Chondrocyte (in vitro differentiated cells): ENCODE results near the gene PLXND1. TPM values are rescaled to one million over a fixed set of nuclear protein-coding genes. Genes with fewer than 3 reads are reported as not detected.
A peak's percentile ranks its signal among the peaks of the same experiment; 100 is the strongest.

Source experiments
- DNase-seq: peaks from one replicate; pipeline ENCODE4 v3.0.0; 2021; ENCODE audit warnings: mixed read lengths, low spot score
- H3K27ac Mint-ChIP-seq: one replicate; pipeline ENCODE4 v1.8.0; 2021; ENCODE audit warnings: mild to moderate bottlenecking, moderate library complexity, mixed read lengths; ENCODE audit not compliant: unreplicated experiment
- H3K27me3 Mint-ChIP-seq: 2 replicates; pipeline ENCODE4 v1.8.0; 2021; ENCODE audit warnings: low read depth, mixed read lengths
- H3K36me3 Mint-ChIP-seq: 2 replicates; pipeline ENCODE4 v1.8.0; 2021; ENCODE audit warnings: low read depth, mixed read lengths
- H3K4me1 Mint-ChIP-seq: 2 replicates; pipeline ENCODE4 v1.8.0; 2021; ENCODE audit warnings: low read depth, mild to moderate bottlenecking, mixed read lengths
- H3K4me3 Mint-ChIP-seq: one replicate; pipeline ENCODE4 v1.8.0; 2021; ENCODE audit warnings: mild to moderate bottlenecking, moderate library complexity, mixed read lengths; ENCODE audit not compliant: unreplicated experiment
- H3K9me3 Mint-ChIP-seq: 2 replicates; pipeline ENCODE4 v1.8.0; 2021; ENCODE audit warnings: low read depth, mixed read lengths
- CTCF ChIP-seq: fragments of 200-600 bp; sonication (generic); IDR thresholded peaks from 2 replicates; pipeline ENCODE4 v1.5.0; 2021; ENCODE audit warnings: antibody characterized with exemption, mild to moderate bottlenecking, moderate library complexity
- total RNA-seq: library from RNA; stranded (reverse); gene quantifications from 3 replicates; pipeline ENCODE4 v1.2.1, GENCODE V29; 2021

The PLXND1 gene
- total RNA-seq, 1 donor from 2014 or later, result 267 TPM

- H3K27me3 Mint-ChIP-seq, result no peaks in the 10 kb centered on the region
- TF ChIP-seq CTCF, result no peak
- peaks cover 3% of the 10 kb centered on the region for H3K4me1 Mint-ChIP-seq
- H3K4me3 Mint-ChIP-seq, result no peak overlapping the region
- no peaks in the 10 kb centered on the region for H3K9me3 Mint-ChIP-seq
- H3K36me3 Mint-ChIP-seq, result peaks cover 35% of the 10 kb centered on the region
- H3K27ac Mint-ChIP-seq, result no peak overlapping the region
- DNase-seq, result no peak
Observed at GRCh38 chr3:129569856-129570255, 36.6 kb downstream of the PLXND1 start.

GRCh38 chr3:129567939-129568338 lies 38.5 kb downstream of the PLXND1 start:
- DNase-seq, result no peak
- no peaks in the 10 kb centered on the region for H3K9me3 Mint-ChIP-seq
- no peak overlapping the region for H3K4me3 Mint-ChIP-seq
- H3K36me3 Mint-ChIP-seq, result peaks cover 32% of the 10 kb centered on the region
- peaks cover 7% of the 10 kb centered on the region for H3K4me1 Mint-ChIP-seq
- TF ChIP-seq CTCF, result no peak
- no peak overlapping the region for H3K27ac Mint-ChIP-seq
- H3K27me3 Mint-ChIP-seq, result no peaks in the 10 kb centered on the region

GRCh38 chr3:129567176-129567705 lies 39.2 kb downstream of the PLXND1 start:
- H3K27me3 Mint-ChIP-seq, result no peaks in the 10 kb centered on the region
- no peaks in the 10 kb centered on the region for H3K9me3 Mint-ChIP-seq
- peaks cover 34% of the 10 kb centered on the region for H3K36me3 Mint-ChIP-seq
- no peak overlapping the region for H3K4me3 Mint-ChIP-seq
- peak overlapping the region; percentile 45 for H3K27ac Mint-ChIP-seq
- DNase-seq, result no peak
- no peak for TF ChIP-seq CTCF
- H3K4me1 Mint-ChIP-seq, result peaks cover 7% of the 10 kb centered on the region

GRCh38 chr3:129565902-129566301 lies 40.6 kb downstream of the PLXND1 start:
- no peak overlapping the region for H3K4me3 Mint-ChIP-seq
- H3K27ac Mint-ChIP-seq, result peak overlapping the region; percentile 59
- H3K27me3 Mint-ChIP-seq, result no peaks in the 10 kb centered on the region
- no peak for TF ChIP-seq CTCF
- no peaks in the 10 kb centered on the region for H3K9me3 Mint-ChIP-seq
- H3K4me1 Mint-ChIP-seq, result peaks cover 17% of the 10 kb centered on the region
- H3K36me3 Mint-ChIP-seq, result peaks cover 28% of the 10 kb centered on the region
- no peak for DNase-seq

- Mint-ChIP-seq H3K4me3 (no peak overlapping the region), H3K9me3 (no peaks in the 10 kb centered on the region), H3K27ac (no peak overlapping the region), H3K4me1 (peaks cover 25% of the 10 kb centered on the region), H3K36me3 (peaks cover 30% of the 10 kb centered on the region), H3K27me3 (no peaks in the 10 kb centered on the region)
- no peak for TF ChIP-seq CTCF
- DNase-seq, result no peak
Observed at GRCh38 chr3:129564981-129565644, 41.4 kb downstream of the PLXND1 start.
